Esophagus (tissue), 2 donors: ENCODE data around the gene LHX4. TPM values are rescaled to one million over a fixed set of nuclear protein-coding genes. Genes with fewer than 3 reads are reported as not detected.

Source experiments
- H3K27ac ChIP-seq, 2 donors: one replicate each; pipeline ENCODE4 v1.5.1; 2013; ENCODE audit warnings: low read depth in 2 of 2, mild to moderate bottlenecking in 2 of 2, inconsistent platforms in 1 of 2, low read length in 1 of 2, moderate library complexity in 1 of 2
- H3K27me3 ChIP-seq, 2 donors: one replicate each; pipeline ENCODE4 v1.6.1; 2013; ENCODE audit warnings: low read length in 2 of 2, control low read depth in 1 of 2, mild to moderate bottlenecking in 1 of 2; ENCODE audit not compliant: insufficient read depth in 2 of 2, control insufficient read depth in 1 of 2
- H3K36me3 ChIP-seq, 2 donors: one replicate each; pipeline ENCODE4 v1.6.1; 2013; ENCODE audit warnings: low read length in 1 of 2; ENCODE audit not compliant: control insufficient read depth in 2 of 2, insufficient read depth in 2 of 2
- H3K4me1 ChIP-seq, 2 donors: one replicate each; pipeline ENCODE4 v1.6.1; 2013; ENCODE audit warnings: low read length in 1 of 2; ENCODE audit not compliant: control insufficient read depth in 2 of 2, insufficient read depth in 2 of 2
- H3K4me3 ChIP-seq, 2 donors: one replicate each; pipeline ENCODE4 v1.5.1; 2013; ENCODE audit warnings: low read length in 2 of 2, mild to moderate bottlenecking in 2 of 2, low read depth in 1 of 2, moderate library complexity in 1 of 2
- H3K9me3 ChIP-seq, 2 donors: one replicate each; pipeline ENCODE4 v1.6.1; 2013; ENCODE audit warnings: mild to moderate bottlenecking in 2 of 2, low read depth in 1 of 2, low read length in 1 of 2, moderate library complexity in 1 of 2; ENCODE audit not compliant: control insufficient read depth in 2 of 2, insufficient read depth in 1 of 2
- WGBS, 2 donors: extraction: QIAGEN DNeasy Blood & Tissue Kit; methylation state at CpG; one replicate each; pipeline ENCODE4 v1.1.7; 2013; 5-methylcytosine and 5-hydroxymethylcytosine counted together
- polyA plus RNA-seq, 2 donors: library from polyadenylated mRNA; stranded (reverse); fragments of 200-250 nt; gene quantifications; one replicate each; pipeline ENCODE4 v1.2.3, GENCODE V29; 2013
- donor health status: healthy with polysubstance abuse.
- donor health status: Bipolar disorder and iron deficiency.

The LHX4 gene
- polyA plus RNA-seq, 2 donors, result 0.13 to 0.28 TPM

GRCh38 chr1:180258935-180259334 lies 28.9 kb downstream of the LHX4 start:
- Histone ChIP-seq H3K27ac (no peak overlapping the region), H3K9me3 (no peaks in the 10 kb centered on the region), H3K4me1 (no peaks in the 10 kb centered on the region), H3K27me3 (no peaks in the 10 kb centered on the region), H3K36me3 (no peaks in the 10 kb centered on the region), H3K4me3 (no peak overlapping the region)
- WGBS, 2 donors, result 76% methylated on average over 5 of the region's 5 CpGs

GRCh38 chr1:180259431-180260338 lies 29.6 kb downstream of the LHX4 start:
- no peak overlapping the region for H3K4me3 ChIP-seq
- no peaks in the 10 kb centered on the region for H3K36me3 ChIP-seq
- no peaks in the 10 kb centered on the region for H3K27me3 ChIP-seq
- no peaks in the 10 kb centered on the region for H3K9me3 ChIP-seq
- 71 to 74% methylated on average over 21 to 22 of the region's 22 CpGs for WGBS, 2 donors
- no peaks in the 10 kb centered on the region for H3K4me1 ChIP-seq
- H3K27ac ChIP-seq, result no peak overlapping the region

- Histone ChIP-seq H3K4me3 (no peak overlapping the region), H3K9me3 (no peaks in the 10 kb centered on the region), H3K27me3 (no peaks in the 10 kb centered on the region), H3K27ac (no peak overlapping the region), H3K36me3 (no peaks in the 10 kb centered on the region), H3K4me1 (no peaks in the 10 kb centered on the region)
- 83 to 86% methylated on average over 13 of the region's 13 CpGs for WGBS, 2 donors
Measured at GRCh38 chr1:180260541-180260940, 30.5 kb downstream of the LHX4 start.

GRCh38 chr1:180261030-180261429 lies 31.0 kb downstream of the LHX4 start:
- Histone ChIP-seq H3K27ac (no peak overlapping the region), H3K4me1 (no peaks in the 10 kb centered on the region), H3K9me3 (no peaks in the 10 kb centered on the region), H3K4me3 (no peak overlapping the region), H3K27me3 (no peaks in the 10 kb centered on the region), H3K36me3 (no peaks in the 10 kb centered on the region)
- 67 to 78% methylated on average over 10 of the region's 10 CpGs for WGBS, 2 donors

- no peak overlapping the region for H3K27ac ChIP-seq
- no peaks in the 10 kb centered on the region for H3K4me1 ChIP-seq
- WGBS, 2 donors, result 71 to 73% methylated on average over 7 of the region's 7 CpGs
- H3K27me3 ChIP-seq, result no peaks in the 10 kb centered on the region
- no peaks in the 10 kb centered on the region for H3K36me3 ChIP-seq
- H3K9me3 ChIP-seq, result no peaks in the 10 kb centered on the region
- H3K4me3 ChIP-seq, result no peak overlapping the region
Measured at GRCh38 chr1:180261524-180262155, 31.6 kb downstream of the LHX4 start.

- H3K27me3 ChIP-seq, result no peaks in the 10 kb centered on the region
- no peak overlapping the region for H3K27ac ChIP-seq
- 69 to 74% methylated on average over 12 of the region's 12 CpGs for WGBS, 2 donors
- H3K4me1 ChIP-seq, result no peaks in the 10 kb centered on the region
- H3K4me3 ChIP-seq, result no peak overlapping the region
- H3K9me3 ChIP-seq, result no peaks in the 10 kb centered on the region
- no peaks in the 10 kb centered on the region for H3K36me3 ChIP-seq
Measured at GRCh38 chr1:180262628-180263488, 32.8 kb downstream of the LHX4 start.

GRCh38 chr1:180264595-180264994 lies 34.5 kb downstream of the LHX4 start:
- 55 to 66% methylated on average over 2 of the region's 2 CpGs for WGBS, 2 donors
- H3K36me3 ChIP-seq, result no peaks in the 10 kb centered on the region
- H3K9me3 ChIP-seq, result no peaks in the 10 kb centered on the region
- no peak overlapping the region for H3K27ac ChIP-seq
- no peak overlapping the region for H3K4me3 ChIP-seq
- H3K27me3 ChIP-seq, result no peaks in the 10 kb centered on the region
- no peaks in the 10 kb centered on the region for H3K4me1 ChIP-seq

GRCh38 chr1:180265201-180265600 lies 35.1 kb downstream of the LHX4 start:
- Histone ChIP-seq H3K27me3 (no peaks in the 10 kb centered on the region), H3K4me1 (no peaks in the 10 kb centered on the region), H3K36me3 (no peaks in the 10 kb centered on the region), H3K4me3 (no peak overlapping the region), H3K9me3 (no peaks in the 10 kb centered on the region), H3K27ac (no peak overlapping the region)
- WGBS, 2 donors, result 75 to 80% methylated on average over 9 of the region's 9 CpGs

GRCh38 chr1:180265871-180266270 lies 35.8 kb downstream of the LHX4 start:
- Histone ChIP-seq H3K4me1 (no peaks in the 10 kb centered on the region), H3K36me3 (no peaks in the 10 kb centered on the region), H3K27me3 (no peaks in the 10 kb centered on the region), H3K9me3 (no peaks in the 10 kb centered on the region), H3K4me3 (no peak overlapping the region), H3K27ac (no peak overlapping the region)
- WGBS, 2 donors, result 71 to 73% methylated on average over 4 of the region's 4 CpGs
